Keratinocyte (primary cell): Measurements from ENCODE around the gene OAT.

Experiments used
- EZH2 ChIP-seq: IDR thresholded peaks from one replicate; pipeline ENCODE4 v1.6.1; 2012; ENCODE audit warnings: inconsistent platforms, mild to moderate bottlenecking, low read length, moderate library complexity
- TF ChIP-seq, protein P1 (sequence below), 3 experiments: IDR thresholded peaks in 1 of 3; conservative IDR thresholded peaks in 1 of 3; optimal IDR thresholded peaks in 1 of 3; 2 replicates in 2 of 3; 3 replicates in 1 of 3; pipeline versions ENCODE3 to v1.5.1; 2011; ENCODE audit warnings: low read length in 3 of 3, mild to moderate bottlenecking in 3 of 3, moderate library complexity in 2 of 3, control low read depth in 1 of 3, inconsistent platforms in 1 of 3; ENCODE audit not compliant: insufficient read depth in 2 of 3; ENCODE audit errors: extremely low read depth in 1 of 3

DNA sequence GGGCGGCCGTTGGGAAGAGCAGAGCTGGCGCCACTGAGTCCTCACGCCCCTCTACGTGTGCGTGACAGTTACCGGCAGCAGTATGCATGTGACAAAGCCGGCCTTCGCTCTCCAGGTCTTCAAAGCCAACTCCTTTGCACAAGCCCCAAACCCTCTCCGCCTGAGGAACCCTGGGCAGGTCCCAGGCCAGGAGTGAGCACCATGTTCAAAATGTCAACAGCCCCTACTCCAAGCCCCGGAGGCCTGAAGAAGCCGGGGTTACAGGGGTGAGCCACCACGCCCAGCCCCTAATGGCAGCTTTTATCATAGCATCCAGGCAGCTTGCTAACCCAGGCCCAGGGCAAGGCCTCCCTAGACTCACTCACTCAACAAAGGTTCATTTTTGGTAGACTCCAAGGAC is 70.8 kb downstream of the OAT start:
- TF ChIP-seq, protein P1, sequence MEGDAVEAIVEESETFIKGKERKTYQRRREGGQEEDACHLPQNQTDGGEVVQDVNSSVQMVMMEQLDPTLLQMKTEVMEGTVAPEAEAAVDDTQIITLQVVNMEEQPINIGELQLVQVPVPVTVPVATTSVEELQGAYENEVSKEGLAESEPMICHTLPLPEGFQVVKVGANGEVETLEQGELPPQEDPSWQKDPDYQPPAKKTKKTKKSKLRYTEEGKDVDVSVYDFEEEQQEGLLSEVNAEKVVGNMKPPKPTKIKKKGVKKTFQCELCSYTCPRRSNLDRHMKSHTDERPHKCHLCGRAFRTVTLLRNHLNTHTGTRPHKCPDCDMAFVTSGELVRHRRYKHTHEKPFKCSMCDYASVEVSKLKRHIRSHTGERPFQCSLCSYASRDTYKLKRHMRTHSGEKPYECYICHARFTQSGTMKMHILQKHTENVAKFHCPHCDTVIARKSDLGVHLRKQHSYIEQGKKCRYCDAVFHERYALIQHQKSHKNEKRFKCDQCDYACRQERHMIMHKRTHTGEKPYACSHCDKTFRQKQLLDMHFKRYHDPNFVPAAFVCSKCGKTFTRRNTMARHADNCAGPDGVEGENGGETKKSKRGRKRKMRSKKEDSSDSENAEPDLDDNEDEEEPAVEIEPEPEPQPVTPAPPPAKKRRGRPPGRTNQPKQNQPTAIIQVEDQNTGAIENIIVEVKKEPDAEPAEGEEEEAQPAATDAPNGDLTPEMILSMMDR (optimal IDR thresholded peaks at IDR 0.05 in 1 of 3, IDR thresholded peaks at IDR 0.05 in 1 of 3, conservative IDR thresholded peaks at IDR 0.05 in 1 of 3; ENCODE audit: extremely low read depth in 1 of 3, insufficient read depth in 2 of 3, low read length in 3 of 3) = no peak
- TF ChIP-seq EZH2 = no peak
